T-cell (primary cell): ENCODE measurements around the gene NOL6. TPM values are rescaled to one million over a fixed set of nuclear protein-coding genes. Genes with fewer than 3 reads are reported as not detected.
"Not testable (repeated sequence)": the region's sequence is repeated elsewhere in the genome, so short reads cannot be mapped to it uniquely, and the experiment has no call there.

ENCODE experiments used
- ATAC-seq, 4 experiments: fragments of 200-7000 bp in 3 of 4; fragments of 150-1000 bp in 1 of 4; cut with Tn5 transposase; replicated peaks in 1 of 4; 1 replicate in 3 of 4; 2 replicates in 1 of 4; pipeline ENCODE4 v1.10.0; 2021; ENCODE audit warnings: moderate library complexity in 3 of 4, mild to moderate bottlenecking in 2 of 4, moderate number of reproducible peaks in 1 of 4
- CTCF ChIA-PET, 2 donors: fragments of 300-600 bp; sonication (Branson Sonifier 250); formaldehyde crosslinking; loops; one replicate each; lab custom pipeline; 2022; ENCODE audit warnings: antibody characterized with exemption in 2 of 2; lab: Charles Lee
- POLR2A ChIA-PET, 2 donors: fragments of 300-600 bp; sonication (Branson Sonifier 250); formaldehyde crosslinking; loops; one replicate each; lab custom pipeline; 2022; ENCODE audit warnings: antibody characterized with exemption in 2 of 2; lab: Charles Lee
- DNase-seq, 35 experiments: peaks; one replicate each; pipeline versions ENCODE4 v3.0.0 to v3.0.0-alpha.2; 2013 to 2023
- H3K27ac ChIP-seq: one replicate; pipeline ENCODE4 v1.5.1; 2013; ENCODE audit warnings: low read length
- H3K27me3 ChIP-seq, 2 experiments: replicated peaks in 1 of 2; 1 replicate in 1 of 2; 2 replicates in 1 of 2; pipeline versions ENCODE4 v1.6.1 to v1.7.0; 2013; ENCODE audit warnings: low read length in 1 of 2, mixed read lengths in 1 of 2; ENCODE audit not compliant: control insufficient read depth in 2 of 2, insufficient read depth in 2 of 2; ENCODE audit errors: extremely low read depth in 1 of 2
- H3K36me3 ChIP-seq, 2 donors: 1 replicate in 1 of 2; 2 replicates in 1 of 2; pipeline versions ENCODE4 v1.6.1 to v1.7.0; 2013; ENCODE audit warnings: low read length in 1 of 2; ENCODE audit not compliant: control insufficient read depth in 2 of 2, insufficient read depth in 1 of 2; ENCODE audit errors: extremely low read depth in 1 of 2
- H3K4me1 ChIP-seq, 2 experiments: 1 replicate in 1 of 2; 2 replicates in 1 of 2; pipeline versions ENCODE4 v1.6.1 to v1.7.0; 2013; ENCODE audit warnings: low read length in 2 of 2, mixed read lengths in 1 of 2; ENCODE audit not compliant: insufficient read depth in 2 of 2, control insufficient read depth in 1 of 2; ENCODE audit errors: extremely low read depth in 1 of 2
- H3K4me3 ChIP-seq, 2 donors: 1 replicate in 1 of 2; 2 replicates in 1 of 2; pipeline versions ENCODE4 v1.5.1 to v1.7.0; 2013; ENCODE audit warnings: mild to moderate bottlenecking in 2 of 2, low read length in 1 of 2, moderate library complexity in 1 of 2; ENCODE audit not compliant: control insufficient read depth in 1 of 2; ENCODE audit errors: extremely low read depth in 1 of 2
- H3K9me3 ChIP-seq: 2 replicates; pipeline ENCODE4 v1.7.0; 2013
- H3K27ac Mint-ChIP-seq, 2 donors: one replicate each; pipeline ENCODE4 v1.8.0; 2020 to 2021; ENCODE audit warnings: mild to moderate bottlenecking in 2 of 2, mixed read lengths in 2 of 2
- H3K27me3 Mint-ChIP-seq, 2 donors: one replicate each; pipeline ENCODE4 v1.8.0; 2021 to 2022; ENCODE audit warnings: mixed read lengths in 2 of 2
- H3K36me3 Mint-ChIP-seq: one replicate; pipeline ENCODE4 v1.8.0; 2021; ENCODE audit warnings: mixed read lengths
- H3K4me1 Mint-ChIP-seq, 3 donors: one replicate each; pipeline ENCODE4 v1.8.0; 2020 to 2022; ENCODE audit warnings: mixed read lengths in 3 of 3, mild to moderate bottlenecking in 1 of 3
- H3K4me3 Mint-ChIP-seq, 3 donors: one replicate each; pipeline ENCODE4 v1.8.0; 2020 to 2022; ENCODE audit warnings: mild to moderate bottlenecking in 3 of 3, mixed read lengths in 3 of 3, moderate library complexity in 3 of 3
- H3K9me3 Mint-ChIP-seq, 3 donors: one replicate each; pipeline ENCODE4 v1.8.0; 2020 to 2022; ENCODE audit warnings: mixed read lengths in 3 of 3
- WGBS: methylation state at CpG from one replicate; pipeline ENCODE4 v1.1.5; 2013; ENCODE audit warnings: missing lambda C conversion rate; ENCODE audit not compliant: insufficient coverage; 5-methylcytosine and 5-hydroxymethylcytosine counted together
- total RNA-seq, 35 experiments: library from RNA in 6 of 35; stranded (reverse) in 6 of 35; fragments of 120-200 nt in 1 of 35; gene quantifications; one replicate each; pipeline versions ENCODE4 v1.2.1 to v1.2.4 and lab custom pipeline; 2013 to 2026

Gene NOL6
- total RNA-seq, 5 donors from 2014 or later (not counting 1 experiment from before 2014, with no cell fraction given), result 35.1 to 57.6 (median 47.1) TPM

GRCh38 chr9:33429256-33429985, 44.3 kb downstream of the NOL6 start:
- no peaks in the 10 kb centered on the region for H3K27me3 ChIP-seq
- ATAC-seq (no peak), DNase-seq (no peak)
- ChIA-PET POLR2A (no interaction called here), CTCF (no interaction called here)
- H3K27ac ChIP-seq, result no peak overlapping the region
- no CpG with 5 or more reads among the region's 3 CpGs for WGBS
- no peaks in the 10 kb centered on the region for H3K4me1 ChIP-seq
- H3K9me3 ChIP-seq, result no peaks in the 10 kb centered on the region
- Mint-ChIP-seq H3K27ac (no peak overlapping the region), H3K36me3 (no peaks in the 10 kb centered on the region), H3K4me3 (no peak overlapping the region), H3K9me3 (no peaks in the 10 kb centered on the region), H3K27me3 (no peaks in the 10 kb centered on the region), H3K4me1 (peaks cover 6 to 12% (median 8%) of the 10 kb centered on the region in 3 donors)
- no peaks in the 10 kb centered on the region for H3K36me3 ChIP-seq
- H3K4me3 ChIP-seq, result no peak overlapping the region

- 90% methylated on average over 7 of the region's 7 CpGs for WGBS
- H3K27me3 Mint-ChIP-seq, result no peaks in the 10 kb centered on the region
- Histone ChIP-seq H3K4me3 (no peak overlapping the region), H3K27me3 (no peaks in the 10 kb centered on the region), H3K36me3 (no peaks in the 10 kb centered on the region), H3K27ac (peak overlapping the region; percentile 44), H3K9me3 (no peaks in the 10 kb centered on the region), H3K4me1 (no peaks in the 10 kb centered on the region)
- ChIA-PET CTCF (no interaction called here), POLR2A (no interaction called here)
- H3K9me3 Mint-ChIP-seq, result no peaks in the 10 kb centered on the region
- ATAC-seq (peak; percentile 39 to 69 (median 66)), DNase-seq (peak in 10 of 35 experiments; percentile 13 to 38 (median 18))
- H3K36me3 Mint-ChIP-seq, result no peaks in the 10 kb centered on the region
- peak overlapping the region in 1 of 2 donors; percentile 62 for H3K27ac Mint-ChIP-seq
- peaks cover 6 to 9% (median 8%) of the 10 kb centered on the region in 3 donors for H3K4me1 Mint-ChIP-seq
- H3K4me3 Mint-ChIP-seq, result no peak overlapping the region
These were observed 46.9 kb downstream of the NOL6 start for GRCh38 chr9:33426843-33427293.

- Histone ChIP-seq H3K9me3 (no peaks in the 10 kb centered on the region), H3K36me3 (no peaks in the 10 kb centered on the region), H3K27me3 (no peaks in the 10 kb centered on the region), H3K4me1 (no peaks in the 10 kb centered on the region), H3K4me3 (no peak overlapping the region), H3K27ac (no peak overlapping the region)
- DNase-seq (no peak), ATAC-seq (no peak)
- peaks cover 8 to 11% (median 10%) of the 10 kb centered on the region in 3 donors for H3K4me1 Mint-ChIP-seq
- H3K27ac Mint-ChIP-seq, result no peak overlapping the region
- H3K4me3 Mint-ChIP-seq, result no peak overlapping the region
- H3K36me3 Mint-ChIP-seq, result no peaks in the 10 kb centered on the region
- CTCF ChIA-PET, result no interaction called here
- POLR2A ChIA-PET, result no interaction called here
- no peaks in the 10 kb centered on the region for H3K27me3 Mint-ChIP-seq
- H3K9me3 Mint-ChIP-seq, result no peaks in the 10 kb centered on the region
- WGBS, result 59% methylated on average over 2 of the region's 4 CpGs
These were observed 48.6 kb downstream of the NOL6 start for GRCh38 chr9:33425128-33425533.

GRCh38 chr9:33424492-33424891, 49.2 kb downstream of the NOL6 start:
- H3K27me3 Mint-ChIP-seq, H3K36me3 Mint-ChIP-seq, H3K27ac Mint-ChIP-seq, POLR2A ChIA-PET, H3K4me3 Mint-ChIP-seq, H3K27ac ChIP-seq, H3K36me3 ChIP-seq, ATAC-seq, CTCF ChIA-PET, H3K27me3 ChIP-seq, H3K4me3 ChIP-seq, H3K9me3 Mint-ChIP-seq, DNase-seq, H3K4me1 ChIP-seq, H3K9me3 ChIP-seq: not testable (repeated sequence)
- peaks cover 9 to 14% (median 14%) of the 10 kb centered on the region in 3 donors for H3K4me1 Mint-ChIP-seq
- WGBS, result no CpG with 5 or more reads among the region's 6 CpGs

- H3K4me3 ChIP-seq, POLR2A ChIA-PET, H3K27ac ChIP-seq, H3K4me3 Mint-ChIP-seq, CTCF ChIA-PET, H3K36me3 ChIP-seq, H3K27me3 ChIP-seq, H3K36me3 Mint-ChIP-seq, H3K27me3 Mint-ChIP-seq, H3K27ac Mint-ChIP-seq, H3K4me1 ChIP-seq, H3K9me3 Mint-ChIP-seq, H3K9me3 ChIP-seq, ATAC-seq, DNase-seq: not testable (repeated sequence)
- H3K4me1 Mint-ChIP-seq, result peaks cover 9 to 15% (median 14%) of the 10 kb centered on the region in 3 donors
- no CpG with 5 or more reads among the region's 7 CpGs for WGBS
These were observed 49.7 kb downstream of the NOL6 start for GRCh38 chr9:33424043-33424442.

GRCh38 chr9:33419708-33420303, 53.9 kb downstream of the NOL6 start:
- ChIA-PET CTCF (interaction anchor here (0.7 to 2.1 kb wide), 3 partner anchors 18 to 47 kb away, joined by 5 to 6 read pairs (median 5); no protein-coding TSS in a partner anchor), POLR2A (interaction anchor here (0.5 to 0.6 kb wide), 2 partner anchors 10 to 71 kb away, joined by 3 read pairs; no protein-coding TSS in a partner anchor)
- peaks cover 24 to 41% of the 10 kb centered on the region in 2 experiments for H3K4me1 ChIP-seq
- Mint-ChIP-seq H3K9me3 (no peaks in the 10 kb centered on the region), H3K27me3 (no peaks in the 10 kb centered on the region), H3K27ac (peak overlapping the region; percentile 24 to 76), H3K4me1 (peaks cover 43 to 49% (median 43%) of the 10 kb centered on the region in 3 donors), H3K36me3 (no peaks in the 10 kb centered on the region), H3K4me3 (no peak overlapping the region)
- H3K4me3 ChIP-seq, result no peak overlapping the region
- 90% methylated on average over 3 of the region's 10 CpGs for WGBS
- no peaks in the 10 kb centered on the region for H3K36me3 ChIP-seq
- no peak overlapping the region for H3K27ac ChIP-seq
- no peak for DNase-seq
- ATAC-seq, result no peak
- H3K27me3 ChIP-seq, result no peaks in the 10 kb centered on the region
- no peaks in the 10 kb centered on the region for H3K9me3 ChIP-seq
